ENCODE data around the gene HERC4. TPM values are rescaled to one million over a fixed set of nuclear protein-coding genes. Genes with fewer than 3 reads are reported as not detected.

The HERC4 gene
- total and polyA plus RNA-seq, 4 donors, result 9.5 to 108 (median 55.0) TPM

- Histone ChIP-seq H3K4me1 (ENCODE audit: control insufficient read depth in 1 of 2, insufficient read depth in 2 of 2, low read length in 2 of 2) (no peaks in the 10 kb centered on the region), H3K27me3 (ENCODE audit: control insufficient read depth in 1 of 2, insufficient read depth in 2 of 2, low read length in 1 of 2) (no peaks in the 10 kb centered on the region), H3K4me3 (ENCODE audit: low read length in 2 of 2) (no peak overlapping the region), H3K27ac (ENCODE audit: low read depth in 1 of 2, low read length in 2 of 2) (no peak overlapping the region), H3K36me3 (ENCODE audit: control insufficient read depth in 1 of 2, insufficient read depth in 2 of 2, low read length in 1 of 2) (no peaks in the 10 kb centered on the region), H3K9me3 (ENCODE audit: control insufficient read depth, low read length) (no peaks in the 10 kb centered on the region)
- intact Hi-C loops (cut with DNase I), result no loop called here
- DNase-seq, result no peak
- ATAC-seq (ENCODE audit: low FRiP score), result no peak
- 91 to 95% methylated on average over 3 of the region's 3 CpGs for WGBS, 2 donors
Measured at GRCh38 chr10:68099736-68100135, 24.7 kb upstream of the HERC4 start.

- ATAC-seq (ENCODE audit: low FRiP score) (no peak), DNase-seq (no peak)
- H3K36me3 ChIP-seq (ENCODE audit: control insufficient read depth in 1 of 2, insufficient read depth in 2 of 2, low read length in 1 of 2), result no peaks in the 10 kb centered on the region
- H3K27ac ChIP-seq (ENCODE audit: low read depth in 1 of 2, low read length in 2 of 2), result no peak overlapping the region
- H3K4me1 ChIP-seq (ENCODE audit: control insufficient read depth in 1 of 2, insufficient read depth in 2 of 2, low read length in 2 of 2), result no peaks in the 10 kb centered on the region
- WGBS, 2 donors, result 51% methylated on average over 4 of the region's 4 CpGs
- H3K4me3 ChIP-seq (ENCODE audit: low read length in 2 of 2), result no peak overlapping the region
- intact Hi-C loops (cut with DNase I), result no loop called here
- no peaks in the 10 kb centered on the region for H3K27me3 ChIP-seq (ENCODE audit: control insufficient read depth in 1 of 2, insufficient read depth in 2 of 2, low read length in 1 of 2)
- no peaks in the 10 kb centered on the region for H3K9me3 ChIP-seq (ENCODE audit: control insufficient read depth, low read length)
Measured at GRCh38 chr10:68096913-68097516, 21.9 kb upstream of the HERC4 start.

GRCh38 chr10:68095153-68095552, 20.1 kb upstream of the HERC4 start:
- H3K27ac ChIP-seq (ENCODE audit: low read depth in 1 of 2, low read length in 2 of 2), result no peak overlapping the region
- no peaks in the 10 kb centered on the region for H3K4me1 ChIP-seq (ENCODE audit: control insufficient read depth in 1 of 2, insufficient read depth in 2 of 2, low read length in 2 of 2)
- 83 to 85% methylated on average over 2 of the region's 2 CpGs for WGBS, 2 donors
- no peaks in the 10 kb centered on the region for H3K36me3 ChIP-seq (ENCODE audit: control insufficient read depth in 1 of 2, insufficient read depth in 2 of 2, low read length in 1 of 2)
- no peaks in the 10 kb centered on the region for H3K9me3 ChIP-seq (ENCODE audit: control insufficient read depth, low read length)
- no peak overlapping the region for H3K4me3 ChIP-seq (ENCODE audit: low read length in 2 of 2)
- no peaks in the 10 kb centered on the region for H3K27me3 ChIP-seq (ENCODE audit: control insufficient read depth in 1 of 2, insufficient read depth in 2 of 2, low read length in 1 of 2)
- intact Hi-C loops (cut with DNase I), result no loop called here
- no peak for DNase-seq
- ATAC-seq (ENCODE audit: low FRiP score), result no peak

GRCh38 chr10:68092512-68092911, 17.4 kb upstream of the HERC4 start:
- intact Hi-C loops (cut with DNase I), result no loop called here
- Histone ChIP-seq H3K27me3 (ENCODE audit: control insufficient read depth in 1 of 2, insufficient read depth in 2 of 2, low read length in 1 of 2) (no peaks in the 10 kb centered on the region), H3K9me3 (ENCODE audit: control insufficient read depth, low read length) (no peaks in the 10 kb centered on the region), H3K27ac (ENCODE audit: low read depth in 1 of 2, low read length in 2 of 2) (no peak overlapping the region), H3K4me3 (ENCODE audit: low read length in 2 of 2) (no peak overlapping the region), H3K4me1 (ENCODE audit: control insufficient read depth in 1 of 2, insufficient read depth in 2 of 2, low read length in 2 of 2) (no peaks in the 10 kb centered on the region), H3K36me3 (ENCODE audit: control insufficient read depth in 1 of 2, insufficient read depth in 2 of 2, low read length in 1 of 2) (no peaks in the 10 kb centered on the region)
- WGBS, 2 donors, result 94 to 95% methylated on average over 2 of the region's 2 CpGs
- DNase-seq (no peak), ATAC-seq (ENCODE audit: low FRiP score) (no peak)

- Histone ChIP-seq H3K4me3 (ENCODE audit: low read length in 2 of 2) (no peak overlapping the region), H3K36me3 (ENCODE audit: control insufficient read depth in 1 of 2, insufficient read depth in 2 of 2, low read length in 1 of 2) (no peaks in the 10 kb centered on the region), H3K4me1 (ENCODE audit: control insufficient read depth in 1 of 2, insufficient read depth in 2 of 2, low read length in 2 of 2) (no peaks in the 10 kb centered on the region), H3K9me3 (ENCODE audit: control insufficient read depth, low read length) (no peaks in the 10 kb centered on the region), H3K27ac (ENCODE audit: low read depth in 1 of 2, low read length in 2 of 2) (no peak overlapping the region), H3K27me3 (ENCODE audit: control insufficient read depth in 1 of 2, insufficient read depth in 2 of 2, low read length in 1 of 2) (no peaks in the 10 kb centered on the region)
- intact Hi-C loops (cut with DNase I), result no loop called here
- no peak for DNase-seq
- 76 to 78% methylated on average over 4 of the region's 4 CpGs for WGBS, 2 donors
- no peak for ATAC-seq (ENCODE audit: low FRiP score)
Measured at GRCh38 chr10:68090586-68090985, 15.5 kb upstream of the HERC4 start.

GRCh38 chr10:68088740-68089139, 13.7 kb upstream of the HERC4 start:
- no peaks in the 10 kb centered on the region for H3K9me3 ChIP-seq (ENCODE audit: control insufficient read depth, low read length)
- no peak for DNase-seq
- H3K36me3 ChIP-seq (ENCODE audit: control insufficient read depth in 1 of 2, insufficient read depth in 2 of 2, low read length in 1 of 2), result no peaks in the 10 kb centered on the region
- ATAC-seq (ENCODE audit: low FRiP score), result no peak
- H3K4me1 ChIP-seq (ENCODE audit: control insufficient read depth in 1 of 2, insufficient read depth in 2 of 2, low read length in 2 of 2), result no peaks in the 10 kb centered on the region
- no peak overlapping the region for H3K4me3 ChIP-seq (ENCODE audit: low read length in 2 of 2)
- WGBS, 2 donors, result 16 to 21% methylated on average over 4 of the region's 4 CpGs
- no peak overlapping the region for H3K27ac ChIP-seq (ENCODE audit: low read depth in 1 of 2, low read length in 2 of 2)
- H3K27me3 ChIP-seq (ENCODE audit: control insufficient read depth in 1 of 2, insufficient read depth in 2 of 2, low read length in 1 of 2), result no peaks in the 10 kb centered on the region
- intact Hi-C loops (cut with DNase I), result no loop called here

GRCh38 chr10:68087685-68088401, 12.8 kb upstream of the HERC4 start:
- Histone ChIP-seq H3K9me3 (ENCODE audit: control insufficient read depth, low read length) (no peaks in the 10 kb centered on the region), H3K4me1 (ENCODE audit: control insufficient read depth in 1 of 2, insufficient read depth in 2 of 2, low read length in 2 of 2) (no peaks in the 10 kb centered on the region), H3K4me3 (ENCODE audit: low read length in 2 of 2) (no peak overlapping the region), H3K27ac (ENCODE audit: low read depth in 1 of 2, low read length in 2 of 2) (no peak overlapping the region), H3K36me3 (ENCODE audit: control insufficient read depth in 1 of 2, insufficient read depth in 2 of 2, low read length in 1 of 2) (no peaks in the 10 kb centered on the region), H3K27me3 (ENCODE audit: control insufficient read depth in 1 of 2, insufficient read depth in 2 of 2, low read length in 1 of 2) (no peaks in the 10 kb centered on the region)
- ATAC-seq (ENCODE audit: low FRiP score) (no peak), DNase-seq (no peak)
- intact Hi-C loops (cut with DNase I), result no loop called here
- WGBS, 2 donors, result 31 to 34% methylated on average over 2 of the region's 2 CpGs

GRCh38 chr10:68086910-68087684, 12.0 kb upstream of the HERC4 start:
- no peaks in the 10 kb centered on the region for H3K4me1 ChIP-seq (ENCODE audit: control insufficient read depth in 1 of 2, insufficient read depth in 2 of 2, low read length in 2 of 2)

More at GRCh38 chr10:68086910-68087684, 12.0 kb upstream of the HERC4 start:
- no peak overlapping the region for H3K27ac ChIP-seq (ENCODE audit: low read depth in 1 of 2, low read length in 2 of 2)
- no peaks in the 10 kb centered on the region for H3K36me3 ChIP-seq (ENCODE audit: control insufficient read depth in 1 of 2, insufficient read depth in 2 of 2, low read length in 1 of 2)
- no peak overlapping the region for H3K4me3 ChIP-seq (ENCODE audit: low read length in 2 of 2)
- 85 to 86% methylated on average over 7 of the region's 7 CpGs for WGBS, 2 donors
- intact Hi-C loops (cut with DNase I), result no loop called here
- ATAC-seq (ENCODE audit: low FRiP score), result no peak
- H3K9me3 ChIP-seq (ENCODE audit: control insufficient read depth, low read length), result no peaks in the 10 kb centered on the region
- no peaks in the 10 kb centered on the region for H3K27me3 ChIP-seq (ENCODE audit: control insufficient read depth in 1 of 2, insufficient read depth in 2 of 2, low read length in 1 of 2)
- DNase-seq, result no peak
